ENCODE results near the gene C19orf38. TPM values are rescaled to one million over a fixed set of nuclear protein-coding genes. Genes with fewer than 3 reads are reported as not detected.

The C19orf38 gene
- total and polyA plus RNA-seq, 9 of the 15 experiments (the other 6 are each of a cell fraction or from before 2014, with no cell fraction given) = 0.14 to 0.18 TPM; not detected in 7

DNA sequence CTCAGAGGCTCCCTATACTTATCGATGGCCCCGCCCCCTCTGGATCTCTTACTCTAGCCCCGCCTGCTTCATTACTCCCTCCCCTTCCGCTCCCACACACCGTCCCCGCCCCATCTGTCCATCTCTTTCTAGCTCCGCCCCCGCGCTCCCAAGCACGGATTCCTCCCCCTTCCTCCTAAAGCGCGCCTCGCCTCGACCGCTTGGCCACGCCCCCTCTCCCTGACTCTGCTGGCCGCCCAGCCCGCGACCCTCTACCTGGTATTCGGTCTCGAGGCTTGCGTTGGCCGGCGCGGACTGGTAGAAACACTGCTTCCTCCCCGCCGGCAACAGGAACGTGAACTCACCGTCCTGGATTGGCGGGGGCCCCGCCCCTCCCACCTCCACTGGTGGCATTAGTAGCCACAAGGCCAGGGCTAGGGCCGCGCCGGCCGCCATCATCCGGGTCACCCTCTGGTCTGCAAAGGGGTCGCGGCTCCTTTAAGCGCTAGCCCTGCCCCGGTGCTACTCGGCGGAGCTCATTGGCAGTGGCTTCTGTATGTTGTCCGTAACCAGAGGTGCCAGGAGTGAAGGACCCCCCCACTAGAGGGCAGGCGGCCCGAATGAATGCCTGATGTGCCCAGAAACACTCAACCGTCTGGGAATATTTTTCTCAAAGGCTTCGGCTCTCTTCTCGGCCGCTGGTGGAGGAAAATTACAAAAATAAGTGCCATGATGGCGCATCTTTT is 12.3 kb upstream of the C19orf38 start, which contains the start of gene TMED1 (continued):
- no peak for TF ChIP-seq EHMT2 (IDR thresholded peaks at IDR 0.05)
- TF ChIP-seq, protein P1, sequence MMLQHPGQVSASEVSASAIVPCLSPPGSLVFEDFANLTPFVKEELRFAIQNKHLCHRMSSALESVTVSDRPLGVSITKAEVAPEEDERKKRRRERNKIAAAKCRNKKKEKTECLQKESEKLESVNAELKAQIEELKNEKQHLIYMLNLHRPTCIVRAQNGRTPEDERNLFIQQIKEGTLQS (IDR thresholded peaks at IDR 0.05) = no peak
- TF ChIP-seq, protein P1 (CRISPR knock-in tag; conservative IDR thresholded peaks at IDR 0.05) = no peak
- no peak for TF ChIP-seq IFI16 (CRISPR knock-in tag; IDR thresholded peaks at IDR 0.05)
- peak; percentile 97 for TF ChIP-seq NFE2 (IDR thresholded peaks at IDR 0.05; ENCODE audit: low read depth)
- no peak for TF ChIP-seq SMAD3 (CRISPR knock-in tag; conservative IDR thresholded peaks at IDR 0.05)
- TF ChIP-seq, protein P2, sequence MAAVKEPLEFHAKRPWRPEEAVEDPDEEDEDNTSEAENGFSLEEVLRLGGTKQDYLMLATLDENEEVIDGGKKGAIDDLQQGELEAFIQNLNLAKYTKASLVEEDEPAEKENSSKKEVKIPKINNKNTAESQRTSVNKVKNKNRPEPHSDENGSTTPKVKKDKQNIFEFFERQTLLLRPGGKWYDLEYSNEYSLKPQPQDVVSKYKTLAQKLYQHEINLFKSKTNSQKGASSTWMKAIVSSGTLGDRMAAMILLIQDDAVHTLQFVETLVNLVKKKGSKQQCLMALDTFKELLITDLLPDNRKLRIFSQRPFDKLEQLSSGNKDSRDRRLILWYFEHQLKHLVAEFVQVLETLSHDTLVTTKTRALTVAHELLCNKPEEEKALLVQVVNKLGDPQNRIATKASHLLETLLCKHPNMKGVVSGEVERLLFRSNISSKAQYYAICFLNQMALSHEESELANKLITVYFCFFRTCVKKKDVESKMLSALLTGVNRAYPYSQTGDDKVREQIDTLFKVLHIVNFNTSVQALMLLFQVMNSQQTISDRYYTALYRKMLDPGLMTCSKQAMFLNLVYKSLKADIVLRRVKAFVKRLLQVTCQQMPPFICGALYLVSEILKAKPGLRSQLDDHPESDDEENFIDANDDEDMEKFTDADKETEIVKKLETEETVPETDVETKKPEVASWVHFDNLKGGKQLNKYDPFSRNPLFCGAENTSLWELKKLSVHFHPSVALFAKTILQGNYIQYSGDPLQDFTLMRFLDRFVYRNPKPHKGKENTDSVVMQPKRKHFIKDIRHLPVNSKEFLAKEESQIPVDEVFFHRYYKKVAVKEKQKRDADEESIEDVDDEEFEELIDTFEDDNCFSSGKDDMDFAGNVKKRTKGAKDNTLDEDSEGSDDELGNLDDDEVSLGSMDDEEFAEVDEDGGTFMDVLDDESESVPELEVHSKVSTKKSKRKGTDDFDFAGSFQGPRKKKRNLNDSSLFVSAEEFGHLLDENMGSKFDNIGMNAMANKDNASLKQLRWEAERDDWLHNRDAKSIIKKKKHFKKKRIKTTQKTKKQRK (IDR thresholded peaks at IDR 0.05; ENCODE audit: borderline replicate concordance, low read depth, low read length) = 0 out of 2 replicates have a peak, but pooled peaks have one; percentile 40
- TF ChIP-seq FOXJ2 (tag; IDR thresholded peaks at IDR 0.05) = no peak; the same call in 1 of the 2 replicates
- TF ChIP-seq SOX6 (IDR thresholded peaks at IDR 0.05) = peak; percentile 8; the same call in 1 of the 2 replicates
- TF ChIP-seq DACH1 (IDR thresholded peaks at IDR 0.05; ENCODE audit: partially characterized antibody) = peak; percentile 97
- TF ChIP-seq YY1 (IDR thresholded peaks at IDR 0.05; ENCODE audit: borderline replicate concordance in 1 of 3, control insufficient read depth in 1 of 3, extremely low read depth in 1 of 3, insufficient read depth in 3 of 3, insufficient read length in 1 of 3, insufficient replicate concordance in 2 of 3, low read depth in 1 of 3, low read length in 2 of 3) = peak; percentile 49 to 86 (median 66)
- no peak for TF ChIP-seq ZNF324 (CRISPR knock-in tag; IDR thresholded peaks at IDR 0.05)
- peak; percentile 56 for TF ChIP-seq ZBTB7A (IDR thresholded peaks at IDR 0.05; ENCODE audit: borderline replicate concordance, control insufficient read depth, low read depth, low read length)
- TF ChIP-seq ZNF830 (CRISPR knock-in tag; IDR thresholded peaks at IDR 0.05) = peak; percentile 92
- TF ChIP-seq MBD2 (IDR thresholded peaks at IDR 0.05; ENCODE audit: borderline replicate concordance, low read depth) = peak; percentile 48; the same call in 1 of the 2 replicates
- no peak for TF ChIP-seq BDP1 (IDR thresholded peaks at IDR 0.05; ENCODE audit: insufficient read depth, insufficient read length)
- TF ChIP-seq SRSF3 (IDR thresholded peaks at IDR 0.05; ENCODE audit: insufficient read depth, low read length) = no peak
- no peak for TF ChIP-seq ZNF75A (CRISPR knock-in tag; IDR thresholded peaks at IDR 0.05)
- 0 out of 2 replicates have a peak, but pooled peaks have one; percentile 25 for TF ChIP-seq TAL1 (IDR thresholded peaks at IDR 0.05)
- TF ChIP-seq, protein P3, sequence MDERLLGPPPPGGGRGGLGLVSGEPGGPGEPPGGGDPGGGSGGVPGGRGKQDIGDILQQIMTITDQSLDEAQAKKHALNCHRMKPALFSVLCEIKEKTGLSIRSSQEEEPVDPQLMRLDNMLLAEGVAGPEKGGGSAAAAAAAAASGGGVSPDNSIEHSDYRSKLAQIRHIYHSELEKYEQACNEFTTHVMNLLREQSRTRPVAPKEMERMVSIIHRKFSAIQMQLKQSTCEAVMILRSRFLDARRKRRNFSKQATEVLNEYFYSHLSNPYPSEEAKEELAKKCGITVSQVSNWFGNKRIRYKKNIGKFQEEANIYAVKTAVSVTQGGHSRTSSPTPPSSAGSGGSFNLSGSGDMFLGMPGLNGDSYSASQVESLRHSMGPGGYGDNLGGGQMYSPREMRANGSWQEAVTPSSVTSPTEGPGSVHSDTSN (CRISPR knock-in tag; IDR thresholded peaks at IDR 0.05; ENCODE audit: low read depth) = no peak
- TF ChIP-seq, protein P3 (tag; conservative IDR thresholded peaks at IDR 0.05; ENCODE audit: low read depth) = peak; percentile 72
- TF ChIP-seq DIDO1 (tag; IDR thresholded peaks at IDR 0.05; ENCODE audit: low read depth) = no peak

All from K562 (cell line).